ENCODE measurements around the gene TECTA. TPM values are rescaled to one million over a fixed set of nuclear protein-coding genes. Genes with fewer than 3 reads are reported as not detected.
A peak's percentile ranks its signal among the peaks of the same experiment; 100 is the strongest.

Gene TECTA
- total RNA-seq, 2 donors from 2014 or later: 0.59 to 4.2 TPM

- DNase-seq: no peak
- intact Hi-C loops (cut with DNase I): no loop called here
- ATAC-seq: no peak
Measured at GRCh38 chr11:121086866-121087265, 14.2 kb upstream of the TECTA start.

DNA sequence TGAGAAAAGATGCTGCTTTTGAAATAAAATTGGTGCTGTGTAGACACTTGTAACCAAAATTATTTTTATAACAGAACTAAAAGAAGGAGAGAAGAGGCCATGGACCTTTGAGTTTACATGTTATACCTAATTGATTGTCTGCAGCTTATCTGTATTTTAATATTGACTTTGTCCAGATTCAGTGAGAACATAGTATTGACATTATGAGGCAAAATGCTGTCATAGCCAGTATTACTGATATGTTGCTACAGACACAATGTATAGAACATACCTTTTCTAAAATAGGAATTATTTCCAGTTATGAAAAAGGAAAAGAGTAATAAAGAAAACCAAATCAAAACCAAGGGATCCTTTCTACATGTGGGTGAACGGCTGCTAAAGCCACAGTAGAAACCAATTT, 11.5 kb upstream of the TECTA start:
- intact Hi-C loops (cut with DNase I): no loop called here
- DNase-seq (no peak), ATAC-seq (no peak)

DNA sequence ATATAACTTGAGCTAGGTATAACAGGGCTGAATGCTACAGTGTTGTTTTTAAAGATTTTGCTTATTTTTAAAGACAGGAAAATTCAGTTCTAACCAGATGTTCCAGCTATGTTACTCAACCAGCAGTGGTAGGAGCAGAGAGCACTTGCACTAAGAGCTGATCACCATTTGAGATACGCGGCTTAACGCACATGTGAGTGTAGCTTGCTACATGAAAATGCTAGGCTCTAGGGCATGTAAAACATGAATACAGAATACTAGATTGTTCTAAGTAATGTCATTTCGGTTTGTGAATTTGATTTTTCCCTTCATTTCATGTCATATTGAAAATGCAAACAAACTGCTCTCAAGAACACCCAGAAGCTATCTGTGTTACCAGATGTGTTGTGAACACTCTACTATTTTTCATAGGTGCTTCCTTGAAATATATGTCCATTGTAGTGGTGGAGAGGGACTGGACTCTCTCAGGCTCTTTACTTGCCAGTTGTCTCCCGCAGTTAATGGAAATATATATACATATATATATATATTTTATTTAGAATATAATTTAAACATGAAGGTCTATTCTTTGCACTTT, 10.8 kb upstream of the TECTA start:
- no peak for ATAC-seq
- intact Hi-C loops (cut with DNase I): no loop called here
- DNase-seq: no peak

DNA sequence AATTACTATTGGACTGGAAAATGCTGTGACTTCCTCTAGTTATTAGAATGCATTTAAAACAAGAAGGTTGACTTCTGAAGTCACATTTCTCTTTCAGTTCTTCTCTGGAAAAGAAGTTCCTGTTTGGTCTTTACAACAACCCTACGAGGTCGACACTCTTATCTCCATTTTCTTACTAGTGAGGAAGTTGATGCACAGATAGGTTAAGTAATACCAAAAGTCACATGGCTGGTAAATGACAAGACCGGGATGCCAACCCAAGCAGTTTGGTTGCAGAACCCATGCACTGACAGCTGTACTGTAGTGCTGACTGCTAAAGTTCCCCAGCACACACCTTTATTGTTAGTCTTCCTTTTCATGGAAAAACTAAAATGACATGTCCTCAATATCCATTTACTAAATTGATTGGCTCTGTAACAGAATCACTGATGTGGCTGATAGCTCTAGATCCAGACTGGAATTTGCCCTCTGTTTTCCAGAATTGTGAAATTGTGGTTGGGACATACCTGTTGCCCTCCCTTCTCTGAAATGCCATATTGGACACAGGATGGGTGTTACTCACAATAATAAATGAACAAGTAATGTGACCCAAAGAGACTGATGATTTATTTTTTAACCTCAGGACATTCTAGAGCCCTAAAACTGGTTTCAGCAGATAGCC, 9.4 kb upstream of the TECTA start:
- intact Hi-C loops (cut with DNase I): no loop called here
- ATAC-seq: peak in 1 of 2 donors; percentile 38
- no peak for DNase-seq

DNA sequence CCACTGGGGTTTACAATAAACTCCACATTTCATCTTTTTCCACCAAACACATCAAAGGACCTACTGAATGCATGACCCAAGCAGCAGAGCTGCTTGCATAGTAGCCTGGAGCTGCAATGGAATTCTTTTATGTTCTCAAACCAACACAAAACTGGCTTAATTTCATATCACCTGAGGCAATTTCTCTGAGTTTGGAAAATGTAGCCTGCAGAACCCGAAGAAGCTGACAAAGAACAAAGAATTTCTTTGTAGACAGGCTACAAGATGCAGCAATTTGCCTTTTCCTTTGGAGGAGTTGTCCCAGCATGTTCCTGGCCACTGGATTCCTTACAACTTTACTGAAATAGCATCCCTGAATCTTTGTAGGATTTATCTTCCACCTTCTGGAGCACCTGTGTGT, 5.5 kb upstream of the TECTA start:
- intact Hi-C loops (cut with DNase I): no loop called here
- ATAC-seq: no peak
- no peak for DNase-seq

- DNase-seq: no peak
- intact Hi-C loops (cut with DNase I): no loop called here
- ATAC-seq: no peak
Measured at GRCh38 chr11:121099364-121099763, 1.7 kb upstream of the TECTA start.

DNA sequence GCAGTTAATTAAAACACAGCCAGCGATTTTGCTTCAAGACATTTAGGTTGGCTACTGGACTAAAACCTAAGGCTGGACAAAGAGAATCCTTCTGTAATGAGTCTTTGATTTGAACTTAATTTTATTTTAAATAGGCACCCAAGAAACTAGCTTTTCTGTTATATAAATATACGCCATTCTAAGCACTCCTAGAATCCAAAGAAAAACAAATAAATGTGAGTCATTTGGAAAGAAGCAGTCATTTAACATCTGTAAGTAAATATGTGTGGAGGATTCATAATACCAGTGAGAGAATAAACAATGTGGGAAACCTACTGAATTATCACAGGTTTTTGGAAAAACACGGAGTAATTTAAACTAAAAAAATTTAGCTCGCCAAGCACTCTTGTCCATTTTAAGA, 1.2 kb upstream of the TECTA start:
- ATAC-seq (no peak), DNase-seq (no peak)
- intact Hi-C loops (cut with DNase I): no loop called here

DNA sequence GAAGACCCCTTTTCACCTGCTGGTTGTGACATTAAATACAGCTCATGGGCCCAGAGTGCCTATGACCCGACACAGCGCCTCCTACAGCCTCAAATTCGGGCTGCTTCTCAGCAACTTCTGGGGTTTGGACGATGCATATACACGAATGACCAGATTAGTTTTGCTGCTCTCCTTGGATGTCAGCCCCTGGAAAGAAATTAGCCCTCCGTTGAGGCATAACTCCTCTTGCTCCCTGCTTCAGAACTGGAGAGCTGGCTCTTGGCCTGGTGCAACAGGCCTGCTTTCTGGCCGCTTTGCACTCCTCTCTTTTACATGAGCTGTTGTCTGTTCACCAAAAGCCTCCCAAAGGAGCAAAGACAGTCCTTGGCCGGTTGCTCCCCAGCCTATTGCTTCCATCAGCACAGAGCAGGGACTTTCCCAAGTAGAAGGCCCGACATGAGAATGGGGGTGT, 3.3 kb downstream of the TECTA start:
- ATAC-seq (peak; percentile 52 to 86), DNase-seq (no peak)
- intact Hi-C loops (cut with DNase I): no loop called here

GRCh38 chr11:121105063-121105480, 4.0 kb downstream of the TECTA start:
- peak; percentile 77 to 81 for ATAC-seq
- DNase-seq: peak; percentile 44
- intact Hi-C loops (cut with DNase I): no loop called here

GRCh38 chr11:121105481-121106195, 4.6 kb downstream of the TECTA start:
- DNase-seq: no peak
- intact Hi-C loops (cut with DNase I): no loop called here
- ATAC-seq: peak in 1 of 2 donors; percentile 11

DNA sequence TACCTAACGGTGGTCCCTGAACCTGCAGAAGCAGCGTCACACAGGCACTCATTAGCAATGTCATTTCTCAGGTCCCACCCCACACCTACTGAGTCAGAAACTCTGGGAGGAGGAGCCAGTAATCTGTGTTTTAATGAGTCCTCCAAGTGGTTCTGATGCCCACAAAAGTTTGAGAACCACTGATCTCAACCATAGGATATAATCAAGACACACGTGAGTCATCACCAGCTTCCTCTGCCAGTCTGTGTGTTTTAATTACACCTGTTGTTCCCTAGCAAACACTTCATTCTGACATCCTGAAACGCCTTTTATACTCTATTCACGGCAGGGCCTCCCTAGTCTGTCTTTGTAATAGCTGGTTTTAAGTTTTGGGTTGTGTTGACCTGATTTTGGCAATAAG, 5.8 kb downstream of the TECTA start:
- intact Hi-C loops (cut with DNase I): no loop called here
- DNase-seq (no peak), ATAC-seq (no peak)

DNA sequence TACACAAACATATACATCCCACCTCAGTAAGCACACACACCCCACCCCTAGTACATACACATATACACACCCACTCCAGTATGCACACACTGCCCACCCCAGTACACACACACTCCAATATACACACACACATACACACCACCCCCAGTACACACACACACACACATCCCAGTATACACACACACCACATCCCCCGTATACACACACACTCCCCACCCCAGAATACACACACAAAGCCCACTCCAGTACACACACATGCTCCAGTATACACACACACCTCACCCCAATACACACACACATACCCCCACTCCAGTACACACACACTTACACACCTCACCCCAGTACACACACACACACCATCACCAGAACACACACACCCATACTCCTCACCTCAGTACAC, 7.4 kb downstream of the TECTA start:
- no peak for DNase-seq
- intact Hi-C loops (cut with DNase I): no loop called here
- no peak for ATAC-seq

DNA sequence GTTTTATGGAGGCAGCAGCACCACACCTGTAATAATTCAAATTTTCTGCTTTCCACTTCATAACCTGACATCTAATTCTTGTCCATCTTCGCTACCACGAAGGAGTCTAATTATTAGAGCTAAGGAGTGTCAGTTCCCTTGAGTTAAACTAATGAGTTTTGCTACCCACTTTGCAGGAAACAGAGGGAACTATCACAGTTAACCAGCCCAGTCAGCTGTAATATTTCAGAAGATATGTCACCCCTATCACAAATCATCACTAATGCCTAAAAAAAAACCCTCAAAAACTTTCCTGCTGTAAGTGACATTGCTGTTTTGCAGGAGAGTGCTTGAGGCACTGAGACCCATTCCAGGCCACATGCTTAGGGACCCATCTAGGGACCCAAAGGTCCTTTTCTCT, 8.4 kb downstream of the TECTA start:
- DNase-seq: no peak
- no peak for ATAC-seq
- intact Hi-C loops (cut with DNase I): no loop called here

DNA sequence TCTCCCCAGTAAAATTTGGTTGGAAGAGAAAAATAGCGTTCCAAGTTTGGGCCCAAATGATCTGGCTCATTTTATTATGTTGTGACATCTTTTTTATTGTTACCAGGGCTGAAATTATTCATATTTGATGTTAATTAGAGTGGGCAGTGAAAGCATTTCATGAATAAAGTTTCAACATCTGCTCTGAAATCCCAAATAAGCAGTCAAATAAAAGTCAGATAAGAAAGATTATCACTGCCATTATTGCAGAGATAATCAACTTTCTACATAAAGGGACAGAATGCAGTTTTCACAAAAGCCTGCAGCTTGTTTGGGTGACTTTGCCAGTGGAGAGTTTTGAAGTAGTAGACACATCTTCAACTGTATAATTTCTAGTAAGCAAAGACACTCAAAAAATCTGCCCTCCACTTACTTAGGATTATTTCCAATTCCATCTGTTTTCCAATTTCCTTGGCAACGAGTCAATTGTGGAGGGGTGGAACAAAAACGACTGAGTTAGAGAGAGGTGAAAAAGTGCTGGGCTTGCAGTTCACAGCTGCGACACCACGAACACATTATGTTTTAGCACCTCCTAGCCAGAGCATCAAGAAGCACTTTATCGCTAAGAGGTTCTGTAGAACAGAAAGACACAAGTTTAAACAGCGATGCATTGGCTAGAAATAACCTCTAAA, 9.0 kb downstream of the TECTA start:
- DNase-seq (no peak), ATAC-seq (no peak)
- intact Hi-C loops (cut with DNase I): loop anchor here in 1 of 2 donors (10.0 kb wide), 2 partner anchors 155 to 595 kb away; partner anchors contain the start of gene GRIK4

DNA sequence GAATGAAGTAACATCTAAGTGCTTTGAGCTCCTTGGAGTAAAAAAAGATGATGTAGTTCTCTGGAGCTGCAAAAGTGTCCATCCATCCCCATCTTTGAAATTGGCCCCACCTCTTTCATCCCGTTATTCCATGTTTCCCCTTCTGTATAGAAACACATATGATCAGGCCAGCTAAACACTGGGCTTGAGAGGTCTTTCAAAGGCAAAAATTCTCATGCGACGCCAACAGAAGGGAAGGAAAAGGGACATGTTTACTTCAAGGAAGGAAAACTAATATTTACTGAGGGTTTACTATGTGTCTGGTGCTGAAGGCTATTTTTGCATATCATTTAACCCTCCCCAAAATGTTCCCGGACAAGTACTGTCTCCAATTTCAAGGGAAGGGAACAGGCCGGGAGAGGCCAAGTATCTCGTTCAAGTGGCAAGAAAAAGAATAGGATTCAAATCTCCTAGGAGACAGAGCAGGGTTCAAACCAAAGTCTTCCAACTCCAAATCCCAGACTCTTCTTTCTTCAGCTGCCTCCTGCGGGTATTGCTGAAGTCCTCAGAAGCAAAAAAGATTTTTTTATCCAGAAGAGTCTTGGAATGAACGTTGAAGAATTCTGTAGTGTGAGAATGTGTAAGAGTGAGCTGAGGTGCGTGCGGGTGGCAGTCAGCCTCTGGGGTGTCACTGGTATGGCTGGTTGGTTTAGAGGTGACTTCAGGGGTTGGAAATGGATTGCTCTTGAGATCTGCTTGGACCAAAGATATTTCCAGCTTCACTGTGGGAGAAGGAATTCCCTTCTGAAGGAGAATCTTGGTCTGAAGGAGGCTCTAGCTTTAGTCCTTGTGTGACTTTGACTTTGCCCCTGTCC, 10.1 kb downstream of the TECTA start:
- DNase-seq (no peak), ATAC-seq (no peak)
- intact Hi-C loops (cut with DNase I): loop anchor here in 1 of 2 donors (10.0 kb wide), 2 partner anchors 156 to 596 kb away; partner anchors contain the start of gene GRIK4

GRCh38 chr11:121112498-121113455, 11.7 kb downstream of the TECTA start:
- intact Hi-C loops (cut with DNase I): loop anchor here in 1 of 2 donors (10.0 kb wide), 2 partner anchors 158 to 598 kb away; partner anchors contain the start of gene GRIK4
- ATAC-seq (peak; percentile 84 to 95), DNase-seq (peak; percentile 77)

DNA sequence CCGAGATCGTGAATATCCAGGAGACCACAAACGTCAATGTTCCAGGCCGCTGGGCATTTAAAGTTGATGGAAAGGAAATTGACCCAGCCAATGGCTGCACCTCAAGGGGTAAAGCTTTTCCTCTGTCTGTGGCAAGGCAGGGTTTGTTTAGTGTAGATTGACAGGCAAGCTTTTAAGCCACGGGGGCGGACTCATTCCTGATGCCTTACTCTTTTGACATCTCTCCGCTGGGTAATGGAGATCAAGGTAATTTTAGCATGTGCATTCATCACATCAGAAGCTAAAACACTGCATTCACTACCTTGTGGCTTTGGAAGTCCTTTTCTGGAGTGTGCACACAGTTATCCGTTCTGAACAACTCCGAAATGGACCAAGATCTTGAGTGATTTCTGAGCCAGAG, 12.6 kb downstream of the TECTA start:
- DNase-seq (no peak), ATAC-seq (no peak)
- intact Hi-C loops (cut with DNase I): loop anchor here in 1 of 2 donors (10.0 kb wide), 2 partner anchors 159 to 599 kb away; partner anchors contain the start of gene GRIK4

Measured in left cardiac atrium (tissue), 4 donors.